IMR-90 (cell line): ENCODE results near the gene WARS2. TPM values are rescaled to one million over a fixed set of nuclear protein-coding genes. Genes with fewer than 3 reads are reported as not detected.

ENCODE experiments used
- ATAC-seq: fragments of 200-7000 bp; cut with Tn5 transposase; 2 replicates; pipeline ENCODE4 v1.9.1; 2020; ENCODE audit warnings: low read depth, mild to moderate bottlenecking, moderate library complexity
- BruUV-seq: library from RNA; stranded (reverse); fragments of 400-500 nt; replicated peaks from 2 replicates; lab custom pipeline; 2021; lab: Mats Ljungman, UMichigan
- CTCF ChIA-PET: fragments of 300-600 bp; formaldehyde crosslinking; extraction: SDS; loops from one replicate; lab custom pipeline; 2021; ENCODE audit warnings: antibody characterized with exemption; lab: Yijun Ruan, JAX
- POLR2A ChIA-PET: fragments of 300-600 bp; sonication (Branson Sonifier 250); formaldehyde crosslinking; loops from one replicate; lab custom pipeline; 2022; ENCODE audit warnings: antibody characterized with exemption; ENCODE audit not compliant: unreplicated experiment; lab: Charles Lee
- DNase-seq: peaks from one replicate; pipeline ENCODE4 v3.0.0; 2013
- H2AFZ ChIP-seq: replicated peaks from 2 replicates; pipeline ENCODE3; 2013; ENCODE audit warnings: low read length, mild to moderate bottlenecking; ENCODE audit not compliant: poor library complexity
- H2AK5ac ChIP-seq: 2 replicates; pipeline ENCODE4 v1.6.1; 2013; ENCODE audit warnings: low read depth, low read length, inconsistent platforms
- H2AK9ac ChIP-seq: replicated peaks from 2 replicates; pipeline ENCODE3; 2013; ENCODE audit warnings: mild to moderate bottlenecking, low read depth, low read length, moderate library complexity; ENCODE audit not compliant: poor library complexity
- H2BK120ac ChIP-seq: 2 replicates; pipeline ENCODE4 v1.6.1; 2013; ENCODE audit warnings: low read depth, low read length, inconsistent platforms
- H2BK15ac ChIP-seq: 3 replicates; pipeline ENCODE4 v1.6.1; 2013; ENCODE audit warnings: low read depth, low read length, inconsistent platforms
- H2BK20ac ChIP-seq: 2 replicates; pipeline ENCODE4 v1.6.1; 2013; ENCODE audit warnings: low read depth, mild to moderate bottlenecking, inconsistent platforms, low read length, moderate library complexity
- H2BK5ac ChIP-seq: 2 replicates; pipeline ENCODE4 v1.6.1; 2013; ENCODE audit warnings: mild to moderate bottlenecking, low read depth, low read length, inconsistent platforms; ENCODE audit not compliant: poor library complexity, severe bottlenecking
- H3K14ac ChIP-seq: replicated peaks from 2 replicates; pipeline ENCODE4 v1.6.1; 2013; ENCODE audit warnings: low read depth, low read length, inconsistent platforms
- H3K18ac ChIP-seq: 2 replicates; pipeline ENCODE4 v1.6.1; 2013; ENCODE audit warnings: low read depth, low read length, control low read depth
- H3K23ac ChIP-seq: 2 replicates; pipeline ENCODE4 v1.6.1; 2013; ENCODE audit warnings: low read depth, low read length, inconsistent platforms
- H3K27ac ChIP-seq: 2 replicates; pipeline ENCODE4 v1.5.1; 2013; ENCODE audit warnings: mild to moderate bottlenecking, control low read depth, low read length; ENCODE audit not compliant: insufficient read depth
- H3K27me3 ChIP-seq: 2 replicates; pipeline ENCODE4 v1.6.1; 2013; ENCODE audit warnings: low read length; ENCODE audit not compliant: control insufficient read depth, insufficient read depth
- H3K36me3 ChIP-seq: 2 replicates; pipeline ENCODE4 v1.6.1; 2013; ENCODE audit warnings: low read length, mixed read lengths; ENCODE audit not compliant: control insufficient read depth, insufficient read depth
- H3K4ac ChIP-seq: 2 replicates; pipeline ENCODE4 v1.6.1; 2013; ENCODE audit warnings: low read depth, low read length, inconsistent platforms
- H3K4me1 ChIP-seq: 2 replicates; pipeline ENCODE4 v1.6.1; 2013; ENCODE audit warnings: low read length, mixed read lengths; ENCODE audit not compliant: control insufficient read depth, insufficient read depth
- H3K4me2 ChIP-seq: 2 replicates; pipeline ENCODE4 v1.6.1; 2013; ENCODE audit warnings: low read depth, mild to moderate bottlenecking, control low read depth, low read length, moderate library complexity
- H3K4me3 ChIP-seq: 2 replicates; pipeline ENCODE4 v1.5.1; 2013; ENCODE audit warnings: low read depth, mild to moderate bottlenecking, control low read depth, low read length, moderate library complexity; ENCODE audit not compliant: insufficient read depth
- H3K56ac ChIP-seq: 2 replicates; pipeline ENCODE4 v1.6.1; 2013; ENCODE audit warnings: low read length, inconsistent platforms; ENCODE audit not compliant: insufficient read depth; ENCODE audit errors: extremely low read depth
- H3K79me1 ChIP-seq, 2 experiments: 2 replicates each; pipeline ENCODE4 v1.6.1; 2013; ENCODE audit warnings: low read length in 2 of 2, inconsistent platforms in 1 of 2, low read depth in 1 of 2
- H3K9ac ChIP-seq: 2 replicates; pipeline ENCODE4 v1.6.1; 2013; ENCODE audit warnings: low read depth, low read length, control low read depth
- H3K9me1 ChIP-seq: 2 replicates; pipeline ENCODE4 v1.6.1; 2013; ENCODE audit warnings: low read length, inconsistent platforms; ENCODE audit not compliant: insufficient read depth
- H3K9me3 ChIP-seq: 2 replicates; pipeline ENCODE4 v1.6.1; 2013; ENCODE audit warnings: low read length; ENCODE audit not compliant: control insufficient read depth, insufficient read depth
- H4K20me1 ChIP-seq: 2 replicates; pipeline ENCODE4 v1.6.1; 2013; ENCODE audit warnings: low read length, inconsistent platforms; ENCODE audit not compliant: insufficient read depth
- H4K5ac ChIP-seq: 2 replicates; pipeline ENCODE4 v1.6.1; 2013; ENCODE audit warnings: mild to moderate bottlenecking, low read depth, low read length, control low read depth
- H4K8ac ChIP-seq, 2 experiments: 2 replicates each; pipeline ENCODE4 v1.6.1; 2013; ENCODE audit warnings: low read depth in 2 of 2, low read length in 2 of 2, control low read depth in 1 of 2, inconsistent platforms in 1 of 2
- H4K91ac ChIP-seq: 2 replicates; pipeline ENCODE4 v1.6.1; 2013; ENCODE audit warnings: low read depth, low read length, inconsistent platforms; ENCODE audit not compliant: insufficient read depth
- CHD1 ChIP-seq: IDR thresholded peaks from 2 replicates; pipeline ENCODE4 v1.6.1; 2012; ENCODE audit warnings: low read depth, low read length, improper control_type of control experiment
- ELK1 ChIP-seq: fragments of 150-350 bp; IDR thresholded peaks from 2 replicates; pipeline ENCODE4 v1.6.1; 2016; ENCODE audit warnings: low read depth, mild to moderate bottlenecking, low read length, moderate library complexity, borderline replicate concordance
- MAZ ChIP-seq: IDR thresholded peaks from 2 replicates; pipeline ENCODE4 v1.6.1; 2012; ENCODE audit warnings: low read depth, mild to moderate bottlenecking, low read length, improper control_type of control experiment, moderate library complexity, borderline replicate concordance
- NFE2L2 ChIP-seq: fragments of 150-350 bp; IDR thresholded peaks from 2 replicates; pipeline ENCODE4 v1.6.1; 2016; ENCODE audit warnings: low read depth, mild to moderate bottlenecking, low read length
- RCOR1 ChIP-seq: IDR thresholded peaks from 2 replicates; pipeline ENCODE4 v1.6.1; 2012; ENCODE audit warnings: mild to moderate bottlenecking, low read length, improper control_type of control experiment; ENCODE audit not compliant: insufficient replicate concordance
- USF2 ChIP-seq: fragments of 150-350 bp; IDR thresholded peaks from 2 replicates; pipeline ENCODE4 v1.6.1; 2017; ENCODE audit warnings: mild to moderate bottlenecking, antibody characterized with exemption, low read length, low read depth
- WGBS, 2 experiments: methylation state at CpG; one replicate each; pipeline versions ENCODE4 v1.1.5 to v1.1.7; 2013; ENCODE audit warnings: missing lambda C conversion rate in 2 of 2; ENCODE audit not compliant: insufficient read length in 1 of 2; ENCODE audit errors: extremely low coverage in 2 of 2; 5-methylcytosine and 5-hydroxymethylcytosine counted together
- dilution Hi-C: fragments of 300-500 bp; cut with HindIII; formaldehyde crosslinking; loops from one replicate; pipeline ENCODE4 v1.14.3; 2018; ENCODE audit warnings: low sequenced_read_pairs; ENCODE audit not compliant: unreplicated experiment
- in situ Hi-C: fragments of 300-500 bp; cut with MboI; formaldehyde crosslinking; loops from 3 replicates; pipeline ENCODE4 v1.14.3; 2019; ENCODE audit warnings: low sequenced_read_pairs, inconsistent platforms, mixed read lengths
- intact Hi-C: fragments of 100-400 bp; cut with micrococcal nuclease; formaldehyde crosslinking; loops from 2 replicates; pipeline ENCODE4 v1.10.0; 2022
- polyA plus RNA-seq, 3 experiments: library from polyadenylated mRNA; depleted of rRNA; stranded (reverse); fragments of >200 nt; gene quantifications; 2 replicates each; pipeline ENCODE4 v1.2.3, GENCODE V29; 2012; ENCODE audit warnings: low replicate concordance in 1 of 3
- total RNA-seq: library from RNA; depleted of rRNA; stranded (reverse); fragments of >200 nt; gene quantifications from 2 replicates; pipeline ENCODE4 v1.2.3, GENCODE V29; 2012

The WARS2 gene
- total and polyA plus RNA-seq, 2 of the 4 experiments (the other 2 are of a cell fraction): 5.7 to 20.3 TPM

- TF ChIP-seq CHD1 (no peak), RCOR1 (no peak), MAZ (no peak), USF2 (no peak), ELK1 (no peak), NFE2L2 (no peak)
- POLR2A ChIA-PET: no interaction called here
- Histone ChIP-seq H4K8ac (no peak overlapping the region), H3K9me1 (no peaks in the 10 kb centered on the region), H3K9ac (no peak overlapping the region), H2BK20ac (no peak overlapping the region), H3K9me3 (no peaks in the 10 kb centered on the region), H3K36me3 (peaks cover 2% of the 10 kb centered on the region), H2AK9ac (no peak overlapping the region), H2BK5ac (no peak overlapping the region), H3K18ac (no peak overlapping the region), H3K56ac (no peak overlapping the region), H2BK120ac (no peak overlapping the region), H3K4ac (no peak overlapping the region), H3K27ac (no peak overlapping the region), H4K91ac (no peak overlapping the region), H3K4me2 (no peak overlapping the region), H3K4me1 (no peaks in the 10 kb centered on the region), H3K79me1 (no peaks in the 10 kb centered on the region), H2AFZ (no peak overlapping the region), H4K20me1 (no peaks in the 10 kb centered on the region), H3K23ac (no peak overlapping the region), H3K27me3 (no peaks in the 10 kb centered on the region), H4K5ac (no peak overlapping the region), H2BK15ac (no peak overlapping the region), H3K4me3 (no peak overlapping the region), H2AK5ac (no peak overlapping the region), H3K14ac (no peak overlapping the region)
- no TSS peak for BruUV-seq
- intact Hi-C loops (no loop called here), dilution Hi-C loops (no loop called here), in situ Hi-C loops (no loop called here)
- CTCF ChIA-PET: no interaction called here
- no CpG with 5 or more reads among the region's 2 CpGs for WGBS, 2 experiments
- DNase-seq (no peak), ATAC-seq (no peak)
Observed at GRCh38 chr1:119040489-119040888, 100.0 kb downstream of the WARS2 start.
